ENCODE data around the gene NFATC1.

GRCh38 chr18:79427368-79428225 is 31.9 kb downstream of the NFATC1 start:
- TF ChIP-seq TAF1 (IDR thresholded peaks at IDR 0.05; ENCODE audit: low read depth) = no peak
- TF ChIP-seq EZH2 (IDR thresholded peaks at IDR 0.05; ENCODE audit: borderline replicate concordance, insufficient read depth, low read length, poor library complexity, severe bottlenecking) = no peak
- no peak for TF ChIP-seq CTCF (IDR thresholded peaks at IDR 0.05; ENCODE audit: poor library complexity, severe bottlenecking)
- TF ChIP-seq SMC3 (conservative IDR thresholded peaks at IDR 0.05; ENCODE audit: poor library complexity) = no peak
- TF ChIP-seq REST (IDR thresholded peaks at IDR 0.05; ENCODE audit: borderline replicate concordance) = no peak
- TF ChIP-seq POLR2AphosphoS5 (IDR thresholded peaks at IDR 0.05) = no peak
- no peak for TF ChIP-seq RAD21 (conservative IDR thresholded peaks at IDR 0.05)
- no peak for TF ChIP-seq EP300 (conservative IDR thresholded peaks at IDR 0.05; ENCODE audit: poor library complexity, severe bottlenecking)
